ENCODE results near the gene FKBP2. TPM values are rescaled to one million over a fixed set of nuclear protein-coding genes. Genes with fewer than 3 reads are reported as not detected.

Gene FKBP2
- 60.1 and 63.5 TPM in 2 replicates for total RNA-seq

GRCh38 chr11:64240435-64241240 lies at the start of gene FKBP2:
FKBP2 (plus strand) TSS chr11:64241095; CDS start chr11:64242388, 1,293 bp downstream.

GRCh38 chr11:64206457-64207255 lies 34.2 kb upstream of the FKBP2 start, which contains the start of gene FERMT3:
FERMT3 (plus strand) TSS chr11:64206721; CDS start chr11:64207365, 644 bp downstream.

GRCh38 chr11:64225608-64226506 lies 15.0 kb upstream of the FKBP2 start, which contains the start of the genes NUDT22 and TRPT1:
NUDT22 (plus strand) TSS chr11:64226274; CDS start chr11:64226653, 379 bp downstream.
TRPT1 (minus strand) TSS chr11:64226186; CDS start chr11:64225860, 326 bp downstream.

GRCh38 chr11:64230171-64230984 lies 10.5 kb upstream of the FKBP2 start, which contains the start of gene DNAJC4:
DNAJC4 (plus strand) TSS chr11:64230548; CDS start chr11:64230855, 307 bp downstream.

GRCh38 chr11:64233913-64234586 lies 6.8 kb upstream of the FKBP2 start, which contains the start of gene VEGFB:
VEGFB (plus strand) TSS chr11:64234584; CDS start chr11:64234834, 250 bp downstream.

GRCh38 chr11:64246871-64247728 lies 6.2 kb downstream of the FKBP2 start, which contains the start of gene PPP1R14B:
PPP1R14B (minus strand) TSS chr11:64246943; CDS start chr11:64246673, 270 bp downstream.

GRCh38 chr11:64251016-64251752 lies 10.3 kb downstream of the FKBP2 start, which contains the start of gene PLCB3:
PLCB3 (plus strand) TSS chr11:64251530; CDS start chr11:64251650, 120 bp downstream.

GRCh38 chr11:64284048-64284961 lies 43.4 kb downstream of the FKBP2 start, which contains the start of gene BAD:
BAD (minus strand) TSS chr11:64284665; CDS start chr11:64284368, 297 bp downstream.

GRCh38 chr11:64284962-64285884 lies 44.3 kb downstream of the FKBP2 start, which contains the start of gene GPR137:
GPR137 (plus strand) TSS chr11:64285848; CDS start chr11:64286525, 677 bp downstream.

GRCh38 chr11:64291262-64291751 lies 50.4 kb downstream of the FKBP2 start, which contains the start of gene KCNK4:
KCNK4 (plus strand) TSS chr11:64291302; CDS start chr11:64293019, 1,717 bp downstream.

Other genes starting within 250 kb of the FKBP2 start
- gene FLRT1, start 205.2 kb upstream of the FKBP2 start, total RNA-seq, result not detected in 2 replicates
- gene MACROD1, start 75.0 kb upstream of the FKBP2 start, total RNA-seq, result 32.9 and 36.7 TPM in 2 replicates
- 200 and 221 TPM in 2 replicates for gene STIP1, start 54.9 kb upstream of the FKBP2 start, total RNA-seq
- gene FERMT3, start 34.4 kb upstream of the FKBP2 start, total RNA-seq, result 27.2 and 55.4 TPM in 2 replicates
- 20.5 and 28.8 TPM in 2 replicates for gene TRPT1, start 14.9 kb upstream of the FKBP2 start, total RNA-seq
- gene NUDT22, start 14.8 kb upstream of the FKBP2 start, total RNA-seq, result 37.2 and 49.1 TPM in 2 replicates
- 10.6 and 15.0 TPM in 2 replicates for gene DNAJC4, start 10.5 kb upstream of the FKBP2 start, total RNA-seq
- gene VEGFB, start 6.5 kb upstream of the FKBP2 start, total RNA-seq, result 10.8 and 18.4 TPM in 2 replicates
- gene PPP1R14B, start 5.8 kb downstream of the FKBP2 start, total RNA-seq, result 285 and 313 TPM in 2 replicates
- 65.0 and 68.5 TPM in 2 replicates for gene PLCB3, start 10.4 kb downstream of the FKBP2 start, total RNA-seq
- 58.8 and 63.4 TPM in 2 replicates for gene BAD, start 43.6 kb downstream of the FKBP2 start, total RNA-seq
- 6.7 and 10.8 TPM in 2 replicates for gene GPR137, start 44.8 kb downstream of the FKBP2 start, total RNA-seq
- not detected in 2 replicates for gene KCNK4, start 50.2 kb downstream of the FKBP2 start, total RNA-seq
- 0.27 TPM in 1 of 2 replicates, not detected in the other for gene CATSPERZ, start 59.3 kb downstream of the FKBP2 start, total RNA-seq
- 37.9 and 45.5 TPM in 2 replicates for gene ESRRA, start 64.4 kb downstream of the FKBP2 start, total RNA-seq
- gene TRMT112, start 76.5 kb downstream of the FKBP2 start, total RNA-seq, result 214 and 281 TPM in 2 replicates
- 241 and 260 TPM in 2 replicates for gene PRDX5, start 77.0 kb downstream of the FKBP2 start, total RNA-seq
- 1.3 and 2.4 TPM in 2 replicates for gene CCDC88B, start 99.1 kb downstream of the FKBP2 start, total RNA-seq
- gene RPS6KA4, start 118.1 kb downstream of the FKBP2 start, total RNA-seq, result 40.9 and 46.9 TPM in 2 replicates